NCI-H345 treated with DMSO at 0.1 percent for 48 hours (cell line): ENCODE results near the gene ORMDL3.
"Not testable (repeated sequence)": the region's sequence is repeated elsewhere in the genome, so short reads cannot be mapped to it uniquely, and the experiment has no call there.

Experiments
- DNase-seq: peaks from one replicate; lab custom pipeline; 2025; ENCODE audit not compliant: unreplicated experiment; lab: John Stamatoyannopoulos, UW

Gene ORMDL3

DNA sequence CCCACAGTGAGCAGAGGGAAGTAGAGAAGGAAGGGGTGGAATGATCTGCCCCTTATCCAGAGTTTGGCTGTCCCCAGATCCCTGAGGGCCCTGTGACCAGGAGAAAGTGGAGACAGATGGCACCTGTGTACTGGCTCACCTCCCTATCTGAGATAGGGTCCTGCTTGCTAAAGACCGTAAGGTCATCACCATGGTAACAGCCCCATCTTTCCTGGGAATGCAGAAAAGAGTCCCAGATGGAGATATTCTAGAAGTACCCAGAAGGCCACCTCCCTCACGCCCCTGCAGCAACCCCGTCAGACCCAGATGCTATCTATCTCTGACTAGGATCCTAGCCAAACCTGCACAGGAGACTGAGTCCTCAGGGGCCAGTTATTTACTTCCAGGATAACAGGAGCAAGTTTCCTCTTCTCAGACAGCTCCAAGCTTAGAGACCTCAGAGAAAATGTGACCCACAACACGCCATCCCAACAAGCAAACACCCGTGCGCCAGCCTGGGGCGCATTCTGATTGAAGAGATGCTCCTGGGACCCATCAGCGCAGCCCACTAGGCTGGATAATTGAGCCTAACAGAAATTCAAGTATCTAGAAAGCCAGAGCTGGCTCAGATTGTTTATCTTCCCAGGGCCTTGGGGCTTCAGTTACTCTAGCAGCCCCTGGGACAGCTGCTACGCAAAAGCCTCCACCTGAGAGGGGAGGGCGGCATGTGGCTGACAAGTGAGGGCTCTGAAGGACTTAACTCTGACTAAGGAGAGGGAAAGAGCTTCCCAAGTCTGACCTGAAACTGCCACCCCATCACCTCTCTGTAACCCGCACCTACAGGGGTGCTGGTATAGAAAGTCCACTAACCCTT lies 1.9 kb downstream of the ORMDL3 start:
- DNase-seq = no peak

GRCh38 chr17:39924691-39925055 lies 2.7 kb downstream of the ORMDL3 start:
- no peak for DNase-seq

DNA sequence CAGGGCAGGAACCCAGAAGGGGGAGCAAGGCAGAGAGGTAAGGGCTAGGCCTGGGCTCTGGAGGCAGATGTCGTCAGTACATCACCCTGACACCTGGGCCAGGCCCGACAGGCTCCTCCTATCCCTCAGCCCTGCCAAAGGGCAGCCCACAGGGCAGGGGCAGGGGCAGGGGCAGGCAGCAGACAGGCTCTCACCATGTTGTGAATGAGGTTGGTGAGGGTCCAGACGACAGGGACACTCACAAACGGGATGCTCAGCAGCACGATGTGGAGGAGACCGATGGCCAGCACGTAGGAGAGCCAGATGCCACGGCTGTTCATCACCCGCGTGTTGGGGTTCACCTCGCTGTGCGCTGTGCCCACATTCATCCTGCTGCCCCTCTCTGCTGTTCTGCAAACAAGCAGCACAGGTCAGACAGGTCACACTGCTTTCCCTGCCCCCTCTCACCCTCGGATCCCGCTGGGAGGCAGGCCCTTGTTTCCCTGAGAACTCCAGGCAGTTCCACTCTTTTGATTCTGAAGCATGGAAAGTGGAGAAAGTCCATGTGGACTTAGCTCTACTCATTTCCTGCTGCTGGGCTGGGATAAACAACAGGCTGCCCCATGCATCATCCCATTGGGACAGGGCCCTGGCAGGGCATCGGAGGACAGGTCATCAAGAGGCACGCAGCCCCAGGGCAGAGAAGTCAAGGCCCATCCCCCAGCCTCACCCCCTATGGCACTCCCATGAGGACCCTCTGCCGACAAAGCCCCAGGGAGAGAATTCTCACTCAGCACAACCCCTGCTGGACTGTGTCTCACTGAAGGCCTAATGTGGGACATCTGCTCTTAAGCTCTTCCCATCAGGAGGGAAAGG lies 3.3 kb downstream of the ORMDL3 start:
- DNase-seq = no peak

DNA sequence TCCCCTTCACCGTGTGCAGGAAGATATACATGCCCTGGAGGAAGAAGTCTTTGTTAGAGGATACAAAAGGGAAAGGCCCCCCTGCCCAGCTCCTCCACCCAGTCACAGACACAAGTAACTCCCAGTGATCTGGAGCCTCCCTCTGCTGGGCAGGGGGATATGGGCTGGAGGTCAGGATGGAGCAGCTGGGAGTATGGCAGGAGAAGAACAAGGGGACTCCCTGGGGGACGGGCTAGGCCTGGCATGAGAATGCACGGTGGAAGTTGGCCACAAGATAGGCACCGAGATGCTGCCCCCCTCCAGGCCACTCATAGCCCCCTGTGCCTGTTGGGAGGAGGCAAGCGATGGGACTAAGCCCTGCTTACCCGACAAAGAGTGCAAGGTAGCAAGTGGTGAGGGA lies 4.2 kb downstream of the ORMDL3 start:
- no peak for DNase-seq

DNA sequence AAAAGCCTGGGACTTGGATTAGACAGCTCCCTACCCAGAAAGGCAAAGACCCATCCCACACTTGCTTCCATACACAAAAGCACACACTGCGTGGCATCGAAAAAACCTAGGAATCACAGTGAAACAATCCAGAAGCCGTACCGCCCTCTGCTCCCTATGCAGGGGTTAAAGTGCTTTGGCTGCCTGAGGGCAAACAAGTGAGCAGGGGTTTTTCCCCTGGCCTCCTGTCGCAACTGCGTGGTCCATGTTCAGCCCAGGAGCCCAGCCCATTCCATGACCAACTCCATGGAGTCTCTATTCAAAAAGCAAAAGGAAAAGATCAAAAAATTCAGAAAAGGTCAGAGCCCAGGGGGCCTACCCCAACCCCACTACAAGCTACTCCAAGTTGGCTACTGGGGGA lies 5.4 kb downstream of the ORMDL3 start:
- DNase-seq = no peak

GRCh38 chr17:39921323-39921722 lies 6.1 kb downstream of the ORMDL3 start:
- no peak for DNase-seq

- DNase-seq = no peak
Measured at GRCh38 chr17:39920218-39921210, 6.9 kb downstream of the ORMDL3 start.

DNA sequence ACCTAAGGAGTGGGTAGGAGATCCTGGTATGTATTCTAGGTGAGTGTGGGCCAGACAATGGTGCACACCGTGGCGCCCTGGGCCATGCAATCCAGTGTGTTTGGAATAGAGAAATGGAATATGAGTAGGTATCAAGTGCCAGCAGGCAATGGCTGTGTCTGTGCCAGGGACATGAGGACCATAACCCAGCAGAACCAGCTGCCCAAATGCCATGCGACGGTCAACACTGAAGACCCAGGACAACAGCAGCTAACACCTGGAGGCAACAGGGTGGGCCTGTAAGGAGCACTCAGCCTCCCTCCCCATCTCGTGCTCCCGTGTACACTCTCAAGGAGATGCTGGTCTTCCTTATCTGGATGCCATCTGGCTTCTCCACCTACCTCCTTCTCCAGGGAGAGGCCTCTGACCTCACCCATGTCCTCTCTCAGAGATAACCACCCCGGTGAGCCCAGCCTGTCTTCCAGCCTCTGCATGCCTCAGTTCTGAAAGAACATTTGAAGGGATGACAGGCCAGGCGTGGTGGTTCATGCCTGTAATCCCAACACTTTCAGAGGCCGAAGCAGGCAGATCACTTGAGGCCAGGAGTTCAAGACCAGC lies 8.2 kb downstream of the ORMDL3 start:
- DNase-seq = no peak

DNA sequence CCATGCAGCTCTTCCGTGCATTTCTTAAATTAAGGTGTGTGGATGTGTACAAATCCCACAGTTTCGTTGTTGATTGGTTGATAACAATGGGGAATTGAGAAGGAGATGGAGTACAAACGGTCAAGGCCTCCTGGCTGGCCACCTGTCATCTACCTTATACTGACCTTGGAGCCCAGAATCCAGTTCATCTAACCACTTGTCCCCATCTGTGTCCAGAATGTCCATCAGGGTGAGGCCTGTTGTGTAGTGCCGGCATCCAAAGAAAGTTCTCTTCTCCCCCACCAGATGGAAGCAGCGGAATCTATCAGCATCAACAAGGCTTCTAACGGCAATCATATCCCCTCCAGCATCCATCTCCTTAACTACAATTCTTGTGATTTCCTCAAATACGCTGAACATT lies 10.5 kb downstream of the ORMDL3 start:
- DNase-seq = no peak

DNA sequence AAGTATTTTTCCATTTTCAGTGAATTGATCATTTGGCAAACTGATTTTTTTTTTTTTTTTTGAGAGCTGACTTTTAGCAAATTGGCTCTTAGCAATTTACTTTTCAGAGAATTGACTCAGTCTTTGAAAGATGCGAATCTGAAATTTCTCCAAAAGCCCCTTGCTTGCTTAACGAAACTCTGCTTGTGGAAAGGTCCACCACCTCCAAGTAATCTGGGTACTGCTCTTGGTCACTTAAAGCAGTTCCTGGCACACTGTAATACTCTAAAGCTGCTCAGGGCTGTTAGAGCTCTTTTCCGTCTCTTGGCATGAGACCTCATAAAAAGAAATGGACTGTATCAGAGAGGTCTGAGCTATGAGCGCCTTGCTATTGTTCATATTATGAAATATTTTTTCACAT lies 11.8 kb downstream of the ORMDL3 start:
- no peak for DNase-seq

DNA sequence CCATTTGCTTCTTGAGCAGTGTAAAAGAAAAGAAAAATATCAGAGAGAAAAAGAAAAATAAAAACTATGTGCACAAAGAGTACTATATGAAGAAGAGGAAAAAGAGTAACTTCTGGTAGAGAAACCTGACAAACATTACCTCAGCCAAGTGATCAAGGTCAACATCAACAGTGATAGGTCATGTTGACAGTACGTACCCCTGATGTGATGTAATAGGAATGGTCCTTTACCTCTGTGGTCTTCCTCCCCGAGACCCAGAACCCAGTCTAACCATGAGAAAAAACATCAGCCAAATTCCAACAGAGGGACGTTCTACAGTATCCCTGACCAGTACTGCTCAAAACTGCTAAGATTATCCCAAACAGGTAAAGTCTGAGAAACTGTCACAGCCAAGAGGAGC lies 13.4 kb downstream of the ORMDL3 start:
- DNase-seq = no peak

GRCh38 chr17:39908789-39909352 lies 18.5 kb downstream of the ORMDL3 start:
- DNase-seq = no peak

GRCh38 chr17:39904990-39905288 lies 22.5 kb downstream of the ORMDL3 start:
- no peak for DNase-seq

DNA sequence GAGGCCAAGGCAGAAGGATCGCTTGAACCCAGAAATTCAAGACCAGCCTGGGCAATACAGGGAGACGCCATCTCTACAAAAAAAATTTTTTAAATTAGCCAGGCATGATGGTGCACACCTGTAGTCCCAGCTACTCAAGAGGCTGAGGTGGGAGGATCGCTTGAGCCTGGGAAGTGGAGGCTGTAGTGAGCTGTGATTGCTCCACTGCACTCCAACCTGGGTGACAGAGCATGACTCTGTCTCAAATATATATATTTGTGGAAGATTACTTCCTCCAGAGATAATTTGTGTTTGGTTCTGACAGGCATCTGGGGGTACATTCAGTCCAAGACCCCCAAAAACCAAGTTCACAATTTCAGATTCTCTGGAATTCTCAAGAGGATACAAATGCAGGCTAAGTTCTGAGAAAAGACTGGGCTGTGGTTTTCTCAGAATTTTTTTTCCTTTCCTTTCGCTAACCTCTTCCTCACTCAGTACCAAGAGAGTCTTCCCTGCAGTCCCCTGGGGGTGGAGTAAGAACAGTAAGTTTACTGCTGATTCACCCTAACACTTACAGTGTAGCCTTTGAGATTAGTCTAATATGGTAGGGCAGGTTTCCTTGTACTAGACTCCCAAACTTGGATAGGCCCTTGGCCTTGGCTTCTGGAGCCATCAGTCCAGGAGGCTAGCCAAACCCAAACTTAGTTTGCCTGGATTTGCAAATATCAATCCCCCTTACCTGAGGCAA lies 24.1 kb downstream of the ORMDL3 start:
- DNase-seq = no peak

GRCh38 chr17:39902027-39902426 lies 25.4 kb downstream of the ORMDL3 start:
- DNase-seq = not testable (repeated sequence)

- no peak for DNase-seq
Measured at GRCh38 chr17:39899215-39899614, 28.2 kb downstream of the ORMDL3 start.

- no peak for DNase-seq
Measured at GRCh38 chr17:39898088-39898487, 29.3 kb downstream of the ORMDL3 start.

- DNase-seq = no peak
Measured at GRCh38 chr17:39894681-39895376, 32.6 kb downstream of the ORMDL3 start.

GRCh38 chr17:39889200-39889599 lies 38.2 kb downstream of the ORMDL3 start:
- no peak for DNase-seq
